GM21515 (cell line): ENCODE measurements around the gene DPH6.
"Not testable (repeated sequence)": the region's sequence is repeated elsewhere in the genome, so short reads cannot be mapped to it uniquely, and the experiment has no call there.

Experiments used
- ATAC-seq: cut with Tn5 transposase; IDR thresholded peaks from one replicate; pipeline ENCODE4 v1.9.1; 2021; ENCODE audit not compliant: unreplicated experiment

DPH6 gene

DNA sequence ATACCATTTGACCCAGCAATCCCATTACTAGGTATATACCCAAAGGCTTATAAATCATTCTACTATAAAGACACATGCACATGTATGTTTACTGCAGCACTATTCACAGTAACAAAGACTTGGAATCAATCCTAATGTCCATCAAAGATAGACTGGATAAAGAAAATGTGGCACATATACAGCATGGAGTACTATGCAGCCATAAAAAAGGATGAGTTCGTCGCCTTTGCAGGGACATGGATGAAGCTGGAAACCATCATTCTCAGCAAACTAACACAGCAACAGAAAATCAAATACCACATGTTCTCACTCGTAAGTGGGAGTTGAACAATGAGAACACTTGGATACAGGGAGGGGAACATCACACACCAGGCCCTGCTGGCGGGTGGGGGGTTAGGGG lies 104.7 kb downstream of the DPH6 start:
- not testable (repeated sequence) for ATAC-seq

DNA sequence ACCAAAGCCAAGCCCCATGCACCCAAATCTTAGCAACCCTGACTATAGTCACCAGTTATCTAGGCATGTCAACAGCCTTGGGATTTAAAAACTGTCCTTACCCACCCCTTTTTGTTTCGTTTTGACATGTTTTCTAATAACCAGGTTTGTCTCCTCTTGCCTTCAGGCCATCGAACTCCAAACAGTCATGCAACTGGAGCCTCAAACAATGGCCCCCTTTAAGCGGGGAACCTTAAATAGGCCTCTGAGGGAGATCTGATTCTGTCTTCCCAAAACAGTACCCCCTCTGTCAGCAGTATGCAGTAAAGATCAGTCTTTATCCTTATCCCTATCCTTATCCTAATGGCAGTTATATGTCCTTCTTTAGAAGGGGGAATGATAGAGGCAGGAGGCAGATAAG lies 105.7 kb downstream of the DPH6 start:
- no peak for ATAC-seq

DNA sequence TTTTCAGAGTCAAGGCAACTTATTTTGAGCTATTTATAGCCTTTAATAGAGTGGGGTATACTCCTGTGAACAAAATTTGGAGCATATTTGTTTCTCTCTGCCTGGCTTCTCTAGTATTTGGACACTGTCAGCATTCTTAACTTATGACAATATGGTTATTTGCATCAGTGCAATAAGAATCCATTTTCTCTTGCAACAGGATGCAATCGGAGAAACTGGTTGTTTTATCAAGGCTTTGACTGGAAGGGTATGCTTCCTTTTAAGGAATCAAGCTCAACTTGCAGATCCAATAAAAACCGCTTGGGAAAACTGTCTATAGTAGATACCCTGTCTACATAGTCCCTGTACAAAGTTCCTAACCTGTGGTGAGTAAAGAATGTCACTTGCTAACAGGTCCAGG lies 106.7 kb downstream of the DPH6 start:
- ATAC-seq = no peak

DNA sequence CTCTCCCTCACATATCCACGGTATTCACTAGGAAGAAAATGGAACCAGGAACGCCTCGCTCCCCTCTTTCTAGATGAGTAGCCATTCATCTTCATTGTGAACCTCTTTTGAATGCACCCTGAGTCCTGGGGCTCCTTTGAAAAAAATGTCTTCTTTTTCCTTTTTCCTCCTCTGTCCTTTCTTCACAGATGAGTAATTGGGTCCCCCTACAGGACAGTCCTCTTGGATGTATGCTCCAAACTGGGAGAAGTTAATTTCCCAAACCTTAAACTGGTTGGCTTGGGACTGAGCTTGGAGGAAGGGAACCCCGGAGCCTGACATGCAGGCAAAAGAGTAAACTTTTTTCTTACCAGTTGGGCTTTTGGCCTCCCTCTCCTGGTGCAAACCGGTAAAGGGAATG lies 108.8 kb downstream of the DPH6 start:
- no peak for ATAC-seq

DNA sequence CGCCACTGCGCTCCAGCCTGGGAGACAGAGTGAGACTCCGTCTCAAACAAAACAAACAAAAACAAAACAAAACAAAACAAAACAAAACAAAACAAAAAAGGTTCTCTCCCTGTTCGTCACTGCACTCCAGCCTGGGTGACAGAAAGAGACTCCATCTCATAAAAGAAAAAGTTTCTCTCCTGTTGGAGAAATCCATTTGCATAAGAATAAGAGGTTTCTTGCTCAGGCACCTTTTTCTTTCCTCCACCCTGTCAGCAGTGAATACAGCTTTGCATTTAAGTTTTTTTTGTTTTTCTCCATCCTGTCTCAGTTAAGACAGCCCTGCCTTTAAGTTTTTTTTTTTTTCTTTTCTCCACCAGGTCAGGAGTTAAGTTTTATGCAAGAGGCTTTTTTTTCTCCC lies 109.5 kb downstream of the DPH6 start:
- ATAC-seq = no peak

DNA sequence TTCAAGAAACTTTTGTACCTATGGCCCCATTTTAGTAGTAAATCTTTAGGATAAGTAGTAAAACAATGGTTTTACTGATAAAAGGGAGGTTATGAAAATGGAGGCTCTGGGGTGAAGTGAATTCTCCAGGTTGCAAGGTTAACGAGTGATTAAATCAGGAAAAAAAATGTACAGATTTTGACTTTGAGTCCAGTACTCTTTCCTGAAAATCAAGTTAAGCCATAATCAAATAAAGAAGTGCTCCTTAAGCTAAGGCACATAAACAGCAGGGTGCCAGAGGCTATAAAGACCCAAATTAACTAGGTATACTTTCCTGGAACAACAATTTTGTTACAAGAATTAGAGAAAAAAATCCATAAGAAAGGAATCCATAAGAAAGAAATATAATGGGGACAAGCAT lies 114.7 kb downstream of the DPH6 start:
- ATAC-seq = no peak

DNA sequence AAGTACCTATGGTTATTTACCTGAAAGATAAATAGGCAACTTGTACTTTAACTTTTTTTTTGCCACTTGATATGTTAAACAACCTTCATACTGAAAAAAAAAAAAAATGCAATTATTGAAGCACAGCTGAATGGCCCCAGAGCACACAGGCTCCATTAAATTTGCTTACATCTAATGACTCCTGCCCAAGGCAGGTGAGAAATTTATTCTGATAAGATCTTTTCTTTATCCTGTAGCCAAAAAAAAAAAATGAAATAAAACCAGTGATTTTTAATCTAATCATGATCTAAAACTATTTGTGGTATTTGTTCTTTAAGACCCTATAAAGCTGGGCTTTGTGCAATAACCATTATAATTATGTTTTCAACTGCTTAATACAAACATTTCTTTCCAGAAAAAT lies 115.7 kb downstream of the DPH6 start:
- ATAC-seq = no peak

DNA sequence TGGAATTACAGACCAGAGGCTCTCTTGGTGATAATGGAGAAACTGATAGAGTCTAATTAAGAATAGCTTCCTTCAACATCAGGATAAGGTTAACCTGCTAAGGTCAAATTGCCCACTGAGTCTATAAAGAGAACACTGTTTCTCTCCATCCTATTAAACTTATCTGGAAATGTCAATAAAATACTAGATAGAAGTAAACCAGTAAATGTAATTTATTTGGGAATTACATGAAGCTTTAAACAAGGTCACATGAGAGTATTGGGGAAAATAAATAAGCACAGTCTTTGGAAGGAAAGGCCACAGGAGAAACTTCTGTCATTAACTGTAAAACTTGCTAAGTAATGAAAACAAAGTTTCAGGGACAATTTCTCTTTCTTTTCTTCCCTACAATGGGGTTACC lies 118.5 kb downstream of the DPH6 start:
- no peak for ATAC-seq

DNA sequence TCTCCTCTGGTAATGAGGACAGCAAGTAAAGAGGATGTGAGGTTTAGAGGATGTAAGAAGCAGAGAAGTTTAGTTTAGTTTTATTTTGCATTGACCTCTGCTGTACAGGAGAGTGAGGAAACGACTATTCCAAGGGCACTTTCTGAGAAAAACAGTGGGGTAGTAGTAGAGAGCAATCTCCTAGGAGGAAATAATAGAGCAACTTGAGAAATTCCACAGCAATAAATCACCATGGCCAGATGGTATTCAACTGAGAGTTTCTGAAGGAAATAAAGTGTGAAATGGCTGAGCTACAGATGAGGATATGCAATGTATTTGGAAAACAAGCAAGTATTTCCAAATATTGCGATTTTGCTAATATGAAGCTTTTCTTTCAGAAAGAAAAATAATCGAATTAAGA lies 118.9 kb downstream of the DPH6 start:
- ATAC-seq = no peak

DNA sequence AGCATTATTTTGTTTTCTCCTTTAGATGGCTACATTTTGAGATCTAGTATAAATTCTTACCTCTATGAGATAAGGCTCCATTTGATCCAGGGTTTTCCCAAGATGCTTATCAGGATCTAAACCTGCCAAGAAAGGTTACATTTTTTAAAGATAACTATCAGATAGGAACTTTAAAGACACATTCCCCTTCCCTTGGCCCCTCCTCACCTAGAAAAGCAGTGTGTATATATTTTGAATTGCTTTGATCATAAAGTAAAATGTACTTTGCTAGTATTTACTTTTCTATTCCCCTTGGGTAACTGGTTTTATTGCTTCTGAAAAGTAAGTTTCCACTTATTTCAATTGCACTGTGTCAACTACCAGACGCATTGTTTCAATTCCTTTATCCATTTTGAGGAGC lies 135.2 kb downstream of the DPH6 start:
- ATAC-seq = no peak

DNA sequence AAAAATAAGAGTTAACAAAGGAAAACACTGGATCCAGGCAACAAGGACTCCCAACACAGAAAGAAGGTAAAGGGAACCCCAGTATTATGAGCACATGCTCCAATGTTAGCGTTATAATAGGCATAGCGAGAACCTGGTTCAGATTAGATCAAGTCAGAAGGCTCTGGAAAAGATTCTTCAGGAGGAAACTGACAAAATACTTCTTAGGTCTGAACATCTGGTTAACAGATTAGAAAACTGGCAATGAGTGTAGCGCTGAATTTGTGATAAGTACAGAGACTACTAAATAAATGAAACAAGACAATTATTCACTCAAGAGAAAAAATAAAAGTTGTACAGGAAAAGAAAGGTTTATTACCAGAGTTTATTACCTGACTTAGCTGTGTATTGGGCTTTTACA lies 146.1 kb downstream of the DPH6 start:
- no peak for ATAC-seq

DNA sequence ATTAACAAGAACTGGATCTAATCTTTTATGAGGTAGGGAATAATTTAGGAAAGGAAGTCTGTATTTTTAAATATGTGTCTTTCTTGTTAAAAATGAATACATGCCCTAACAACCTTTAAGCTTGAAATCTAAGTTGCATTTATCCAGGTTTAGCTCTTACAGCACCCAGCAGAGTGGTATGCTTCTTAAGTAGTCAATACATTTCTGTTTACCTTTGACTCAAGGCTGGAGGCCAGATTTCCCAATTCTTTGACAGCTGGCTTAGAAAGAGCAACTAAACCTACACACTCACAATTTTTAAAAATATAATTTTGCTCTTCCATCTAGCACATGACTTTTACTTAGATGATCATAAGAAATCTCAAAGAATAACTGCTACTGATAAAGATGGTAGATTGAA lies 148.9 kb downstream of the DPH6 start:
- ATAC-seq = no peak

DNA sequence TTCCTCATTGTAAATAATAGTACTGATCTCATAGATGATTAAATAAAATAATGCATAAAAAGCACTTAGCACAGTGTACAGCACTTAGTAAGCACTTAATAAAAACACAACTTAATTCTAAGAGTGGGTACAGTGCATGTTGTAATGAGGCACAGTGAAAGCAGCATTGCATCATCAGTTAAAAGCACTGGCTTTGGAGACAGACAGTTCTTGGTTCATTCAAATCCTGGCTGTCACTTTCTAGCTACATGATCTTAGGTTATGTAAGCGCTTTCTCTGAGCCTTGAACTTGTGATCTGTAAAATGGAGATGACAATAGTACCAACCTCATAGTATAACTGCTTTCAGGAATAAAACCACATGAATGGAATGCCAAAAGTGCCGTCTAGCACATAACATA lies 151.5 kb downstream of the DPH6 start:
- ATAC-seq = no peak

DNA sequence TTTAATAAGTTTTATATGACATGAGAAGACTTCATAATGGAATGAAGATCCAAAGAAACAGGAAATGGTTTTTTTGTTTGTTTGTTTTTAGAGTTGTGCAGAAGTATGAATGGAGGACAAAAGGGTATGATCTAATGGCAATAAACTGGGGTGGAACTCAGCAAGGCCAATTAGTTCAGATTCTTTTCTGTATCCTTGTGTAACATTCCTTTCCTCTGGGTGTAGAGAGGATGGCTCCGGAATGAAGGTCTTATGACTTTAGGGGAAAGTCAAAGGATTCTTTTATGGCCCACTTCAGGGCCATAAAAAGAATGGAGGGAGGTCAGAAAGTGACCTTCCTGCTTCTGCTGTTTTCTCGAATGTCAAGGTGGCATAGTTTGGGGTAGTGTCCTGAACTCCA lies 152.6 kb downstream of the DPH6 start:
- no peak for ATAC-seq

DNA sequence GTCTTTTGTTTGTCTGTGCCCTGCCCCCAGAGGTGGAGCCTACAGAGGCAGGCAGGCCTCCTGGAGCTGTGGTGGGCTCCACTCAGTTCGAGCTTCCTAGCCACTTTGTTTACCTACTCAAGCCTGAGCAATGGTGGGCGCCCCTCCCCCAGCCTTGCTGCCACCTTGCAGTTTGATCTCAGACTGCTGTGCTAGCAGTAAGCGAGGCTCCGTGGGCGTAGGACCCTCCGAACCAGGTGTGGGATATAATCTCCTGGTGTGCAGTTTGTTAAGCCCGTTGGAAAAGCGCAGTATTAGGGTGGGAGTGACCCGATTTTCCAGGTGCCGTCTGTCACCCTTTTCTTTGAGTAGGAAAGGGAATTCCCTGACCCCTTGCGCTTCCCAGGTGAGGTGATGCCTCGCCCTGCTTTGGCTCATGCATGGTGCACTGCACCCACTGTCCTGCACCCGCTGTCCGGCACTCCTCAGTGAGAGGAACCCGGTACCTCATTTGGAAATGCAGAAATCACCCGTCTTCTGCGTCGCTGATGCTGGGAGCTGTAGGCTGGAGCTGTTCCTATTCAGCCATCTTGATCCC lies 154.5 kb downstream of the DPH6 start:
- ATAC-seq = not testable (repeated sequence)

DNA sequence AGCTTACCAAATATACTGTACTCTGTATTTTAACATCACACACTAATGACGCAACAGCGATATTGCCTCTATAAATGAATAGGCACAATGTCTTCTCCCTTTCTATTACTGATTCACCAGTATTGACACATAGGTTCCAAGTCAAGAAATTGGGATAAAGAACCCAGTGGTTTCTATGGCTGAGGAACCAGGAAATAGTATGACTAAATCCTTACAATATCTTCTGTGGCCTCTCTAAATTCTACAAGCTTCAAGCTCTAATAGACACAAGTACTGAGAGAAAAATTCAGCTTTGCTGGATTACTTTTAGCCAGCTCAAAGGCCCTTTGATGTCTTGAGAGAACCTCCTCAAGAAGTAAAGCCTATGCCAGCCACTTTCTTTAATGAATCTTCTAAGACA lies 162.5 kb downstream of the DPH6 start:
- no peak for ATAC-seq

DNA sequence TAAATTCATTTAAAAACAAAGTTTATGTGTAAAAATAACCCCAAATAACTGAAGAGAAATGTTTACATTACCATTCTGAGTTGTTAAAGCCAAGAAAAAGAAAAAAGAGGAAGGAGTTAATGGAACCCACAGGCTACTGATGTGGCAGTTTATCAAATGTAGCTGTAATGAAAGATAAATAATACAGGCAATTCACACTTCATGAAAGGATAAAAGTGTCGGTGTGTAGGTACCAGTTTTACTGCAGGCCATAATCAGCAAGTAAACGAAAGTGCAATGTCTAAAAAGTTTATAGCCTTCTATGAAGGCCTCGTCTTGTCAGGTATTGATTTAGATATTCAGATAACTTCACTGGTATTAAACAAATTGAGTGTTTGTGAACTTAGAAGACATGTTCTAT lies 164.6 kb downstream of the DPH6 start:
- ATAC-seq = no peak

DNA sequence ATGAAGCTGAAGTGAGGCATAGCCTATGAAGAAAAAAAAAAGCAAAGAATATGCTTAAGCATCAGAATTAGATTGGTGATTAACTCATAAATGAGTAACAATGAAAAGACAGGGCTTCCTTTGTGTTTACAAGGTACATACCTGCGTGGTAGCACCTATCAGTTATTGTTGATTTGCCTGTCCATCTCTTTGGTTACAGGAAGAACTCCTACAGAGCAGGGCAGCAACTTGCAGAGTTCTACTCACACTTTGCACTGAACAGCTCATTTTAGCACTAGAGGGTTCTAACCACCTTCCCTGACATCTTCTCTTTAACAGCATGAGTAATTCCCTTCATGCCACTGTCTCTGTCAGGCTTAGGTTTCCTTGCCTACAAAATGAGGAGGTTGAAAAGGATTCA lies 166.0 kb downstream of the DPH6 start:
- ATAC-seq = no peak

DNA sequence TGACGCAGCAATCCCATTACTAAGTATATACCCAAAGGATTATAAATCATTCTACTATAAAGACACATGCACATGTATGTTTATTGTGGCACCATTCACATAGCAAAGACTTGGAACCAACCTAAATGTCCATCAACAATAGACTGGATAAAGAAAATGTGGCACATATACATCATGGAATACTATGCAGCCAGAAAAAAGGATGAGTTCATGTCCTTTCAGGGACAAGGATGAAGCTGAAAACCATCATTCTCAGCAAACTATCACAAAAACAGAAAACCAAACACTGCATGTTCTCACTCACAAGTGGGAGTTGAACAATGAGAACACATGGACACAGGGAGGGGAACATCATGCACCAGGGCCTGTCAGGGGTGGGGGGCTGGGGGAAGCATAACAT lies 167.5 kb downstream of the DPH6 start:
- not testable (repeated sequence) for ATAC-seq

DNA sequence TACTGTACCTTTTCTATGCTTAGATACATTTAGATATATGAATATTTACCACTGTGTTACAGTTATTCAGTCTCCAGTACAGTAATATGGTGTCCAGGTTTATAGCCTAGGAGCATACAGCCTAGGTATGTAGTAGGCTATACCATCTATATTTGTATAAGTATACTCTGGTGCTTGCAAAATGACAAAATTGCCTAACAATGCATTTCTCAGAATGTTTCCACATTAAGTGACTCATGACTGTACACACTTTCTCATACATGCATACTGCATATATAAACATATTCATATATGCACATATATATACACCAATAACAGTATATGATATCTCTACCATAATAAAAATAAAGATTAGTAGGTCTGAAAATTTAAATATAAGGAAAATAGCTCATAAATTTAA lies 169.3 kb downstream of the DPH6 start:
- no peak for ATAC-seq

DNA sequence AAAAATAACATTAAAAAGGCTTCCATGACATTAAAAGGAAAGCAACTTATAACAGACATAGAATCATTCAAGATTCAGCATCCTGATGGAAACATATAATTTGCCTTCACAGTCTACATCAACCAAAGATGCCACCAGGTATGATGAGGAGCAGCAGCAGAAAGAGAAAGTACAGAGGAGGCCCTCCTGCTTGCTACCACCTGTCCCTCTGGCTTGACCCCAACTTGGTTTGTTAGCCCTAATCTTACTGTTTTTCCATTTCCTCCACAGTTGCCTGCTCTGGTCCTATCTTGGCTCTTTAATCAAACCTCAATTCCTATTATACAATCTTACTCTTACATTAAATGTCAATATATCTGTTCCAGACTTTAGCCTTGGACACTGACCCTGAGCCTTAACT lies 171.3 kb downstream of the DPH6 start:
- no peak for ATAC-seq

DNA sequence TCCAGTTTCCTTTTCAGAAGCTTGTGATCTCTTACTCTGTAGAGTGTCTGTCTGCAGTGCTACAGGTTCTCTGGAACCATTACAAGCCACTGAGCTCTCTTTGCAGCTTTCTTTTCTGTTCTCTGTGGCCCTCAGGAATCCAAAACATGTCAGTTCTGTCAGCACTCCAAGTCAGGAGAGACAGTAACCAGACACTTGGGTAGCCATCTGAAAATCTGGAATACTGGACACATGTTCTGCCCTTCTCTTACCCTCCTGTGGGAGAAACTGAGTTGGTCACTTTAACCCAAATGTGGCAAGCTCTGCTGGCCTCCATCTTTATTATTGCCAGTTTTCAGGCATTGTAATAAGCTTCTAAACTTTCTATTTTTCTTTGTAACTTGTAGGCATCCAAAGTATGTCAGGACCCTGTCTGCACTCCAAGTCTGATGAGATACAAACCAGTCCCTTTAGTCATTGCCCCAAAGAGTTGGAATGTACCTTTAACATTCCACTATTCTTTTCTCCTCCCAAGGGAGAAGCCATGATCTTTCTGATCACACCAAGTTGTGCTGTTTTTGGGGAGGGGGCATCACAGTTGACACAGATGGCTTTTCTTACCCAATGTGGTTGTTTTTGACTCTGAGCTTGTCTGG lies 183.7 kb downstream of the DPH6 start:
- no peak for ATAC-seq

DNA sequence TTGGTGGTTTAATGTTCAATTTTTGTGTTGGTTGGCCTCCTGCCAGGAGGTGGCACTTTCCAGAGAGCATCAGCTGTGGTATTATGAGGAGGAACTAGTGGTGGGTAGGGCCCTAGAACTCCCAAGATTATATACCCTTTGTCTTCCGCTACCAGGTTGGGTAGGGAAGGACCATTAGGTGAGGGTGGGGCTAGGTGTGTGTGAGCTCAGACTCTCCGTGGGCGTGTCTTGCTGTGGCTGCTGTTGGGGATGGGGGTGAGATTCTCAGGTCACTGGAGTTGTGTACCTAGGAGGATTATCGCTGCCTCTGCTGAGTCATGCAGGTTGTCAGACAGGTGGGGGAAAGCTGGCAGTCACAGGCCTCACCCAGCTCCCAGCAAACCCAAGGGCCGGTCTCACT lies 187.1 kb downstream of the DPH6 start:
- ATAC-seq = no peak
